SW 1271 (cell line): ENCODE results near the gene CACNG6.
A peak's percentile ranks its signal among the peaks of the same experiment; 100 is the strongest.
"Not testable (repeated sequence)": the region's sequence is repeated elsewhere in the genome, so short reads cannot be mapped to it uniquely, and the experiment has no call there.

Source experiments
- DNase-seq, 2 experiments: peaks; one replicate each; lab custom pipeline; 2025; lab: John Stamatoyannopoulos, UW

CACNG6 gene

GRCh38 chr19:53991224-53992113 is at the start of gene CACNG6:
CACNG6 (plus strand) TSS chr19:53991637; CDS start chr19:53992878, 1,241 bp downstream.
- DNase-seq, result peak in 1 of 2 experiments; percentile 53

- DNase-seq, result no peak
Observed at GRCh38 chr19:53942001-53942786, 49.2 kb upstream of the CACNG6 start.

GRCh38 chr19:53944416-53944815 is 47.0 kb upstream of the CACNG6 start:
- DNase-seq, result no peak

GRCh38 chr19:53944933-53945332 is 46.5 kb upstream of the CACNG6 start:
- no peak for DNase-seq

GRCh38 chr19:53945441-53945840 is 46.0 kb upstream of the CACNG6 start:
- peak in 1 of 2 experiments; percentile 5 for DNase-seq

GRCh38 chr19:53945998-53946397 is 45.4 kb upstream of the CACNG6 start:
- no peak for DNase-seq

GRCh38 chr19:53947624-53948023 is 43.8 kb upstream of the CACNG6 start:
- DNase-seq, result no peak

GRCh38 chr19:53948611-53949010 is 42.8 kb upstream of the CACNG6 start:
- DNase-seq, result not testable (repeated sequence)

GRCh38 chr19:53951436-53951835 is 40.0 kb upstream of the CACNG6 start:
- no peak for DNase-seq

- DNase-seq, result no peak
Observed at GRCh38 chr19:53951947-53952346, 39.5 kb upstream of the CACNG6 start.

GRCh38 chr19:53953383-53953782 is 38.1 kb upstream of the CACNG6 start:
- DNase-seq, result no peak

GRCh38 chr19:53957448-53958167 is 33.8 kb upstream of the CACNG6 start:
- no peak for DNase-seq

- DNase-seq, result no peak
Observed at GRCh38 chr19:53958168-53958571, 33.3 kb upstream of the CACNG6 start.

GRCh38 chr19:53958823-53959757 is 32.3 kb upstream of the CACNG6 start:
- no peak for DNase-seq

- no peak for DNase-seq
Observed at GRCh38 chr19:53960187-53960586, 31.2 kb upstream of the CACNG6 start.

- no peak for DNase-seq
Observed at GRCh38 chr19:53960886-53961285, 30.6 kb upstream of the CACNG6 start.

GRCh38 chr19:53961523-53962356 is 29.7 kb upstream of the CACNG6 start:
- no peak for DNase-seq

GRCh38 chr19:53962887-53963431 is 28.5 kb upstream of the CACNG6 start, which contains the start of gene CACNG8:
CACNG8 (plus strand) TSS chr19:53962937.
- no peak for DNase-seq

GRCh38 chr19:53965091-53965490 is 26.3 kb upstream of the CACNG6 start:
- DNase-seq, result no peak

- DNase-seq, result no peak
Observed at GRCh38 chr19:53966931-53967330, 24.5 kb upstream of the CACNG6 start.
